ENCODE data around the gene KRT77.
"Not testable (repeated sequence)": the region's sequence is repeated elsewhere in the genome, so short reads cannot be mapped to it uniquely, and the experiment has no call there.

The KRT77 gene

GRCh38 chr12:52677126-52677525 is 26.2 kb downstream of the KRT77 start:
- DNase-seq (ENCODE audit: low read depth, low spot score) = no peak

GRCh38 chr12:52676163-52676562 is 27.2 kb downstream of the KRT77 start:
- no peak for DNase-seq (ENCODE audit: low read depth, low spot score)

- DNase-seq (ENCODE audit: low read depth, low spot score) = no peak
Observed at GRCh38 chr12:52675301-52675701, 28.0 kb downstream of the KRT77 start.

GRCh38 chr12:52674433-52674775 is 28.9 kb downstream of the KRT77 start:
- DNase-seq (ENCODE audit: low read depth, low spot score) = no peak

GRCh38 chr12:52673713-52674432 is 29.5 kb downstream of the KRT77 start:
- DNase-seq (ENCODE audit: low read depth, low spot score) = no peak

GRCh38 chr12:52673217-52673616 is 30.1 kb downstream of the KRT77 start:
- no peak for DNase-seq (ENCODE audit: low read depth, low spot score)

GRCh38 chr12:52672321-52672933 is 30.9 kb downstream of the KRT77 start:
- peak; percentile 37 for DNase-seq (ENCODE audit: low read depth, low spot score)

GRCh38 chr12:52670961-52671360 is 32.4 kb downstream of the KRT77 start:
- DNase-seq (ENCODE audit: low read depth, low spot score) = no peak

- DNase-seq (ENCODE audit: low read depth, low spot score) = no peak
Observed at GRCh38 chr12:52670506-52670905, 32.8 kb downstream of the KRT77 start.

GRCh38 chr12:52669941-52670340 is 33.4 kb downstream of the KRT77 start:
- DNase-seq (ENCODE audit: low read depth, low spot score) = not testable (repeated sequence)

GRCh38 chr12:52669426-52669825 is 33.9 kb downstream of the KRT77 start:
- peak; percentile 40 for DNase-seq (ENCODE audit: low read depth, low spot score)

GRCh38 chr12:52667931-52668330 is 35.4 kb downstream of the KRT77 start:
- DNase-seq (ENCODE audit: low read depth, low spot score) = no peak

GRCh38 chr12:52667509-52667908 is 35.8 kb downstream of the KRT77 start:
- no peak for DNase-seq (ENCODE audit: low read depth, low spot score)

GRCh38 chr12:52666471-52666870 is 36.9 kb downstream of the KRT77 start:
- no peak for DNase-seq (ENCODE audit: low read depth, low spot score)

GRCh38 chr12:52663420-52663819 is 39.9 kb downstream of the KRT77 start:
- no peak for DNase-seq (ENCODE audit: low read depth, low spot score)

- DNase-seq (ENCODE audit: low read depth, low spot score) = no peak
Observed at GRCh38 chr12:52662918-52663229, 40.5 kb downstream of the KRT77 start.

- no peak for DNase-seq (ENCODE audit: low read depth, low spot score)
Observed at GRCh38 chr12:52662093-52662917, 41.0 kb downstream of the KRT77 start.

GRCh38 chr12:52661668-52662067 is 41.7 kb downstream of the KRT77 start:
- DNase-seq (ENCODE audit: low read depth, low spot score) = no peak

- no peak for DNase-seq (ENCODE audit: low read depth, low spot score)
Observed at GRCh38 chr12:52660934-52661499, 42.3 kb downstream of the KRT77 start.

- DNase-seq (ENCODE audit: low read depth, low spot score) = no peak
Observed at GRCh38 chr12:52659951-52660350, 43.4 kb downstream of the KRT77 start.

- no peak for DNase-seq (ENCODE audit: low read depth, low spot score)
Observed at GRCh38 chr12:52659395-52659794, 43.9 kb downstream of the KRT77 start.

- DNase-seq (ENCODE audit: low read depth, low spot score) = no peak
Observed at GRCh38 chr12:52658196-52658595, 45.1 kb downstream of the KRT77 start.
